CD14-positive monocyte (primary cell): ENCODE measurements around the gene PTK6. TPM values are rescaled to one million over a fixed set of nuclear protein-coding genes. Genes with fewer than 3 reads are reported as not detected.
"Not testable (repeated sequence)": the region's sequence is repeated elsewhere in the genome, so short reads cannot be mapped to it uniquely, and the experiment has no call there.

ENCODE experiments used
- DNase-seq, 3 donors: peaks; one replicate each; pipeline ENCODE4 v3.0.0-alpha.2; 2011 to 2022
- H2AFZ ChIP-seq: 2 replicates; pipeline ENCODE4 v1.6.0; 2012; ENCODE audit warnings: mild to moderate bottlenecking, low read depth, low read length, inconsistent platforms; ENCODE audit not compliant: insufficient read depth, poor library complexity, severe bottlenecking
- H3K27ac ChIP-seq, 2 donors: 1 replicate in 1 of 2; 2 replicates in 1 of 2; pipeline ENCODE4 v1.5.1; 2012 to 2013; ENCODE audit warnings: low read length in 2 of 2, control low read depth in 1 of 2, inconsistent platforms in 1 of 2, low read depth in 1 of 2, mild to moderate bottlenecking in 1 of 2
- H3K27me3 ChIP-seq, 2 donors: one replicate each; pipeline versions ENCODE4 v1.6.0 to v1.6.1; 2011 to 2013; ENCODE audit warnings: low read length in 2 of 2; ENCODE audit not compliant: control insufficient read depth in 2 of 2, insufficient read depth in 2 of 2
- H3K36me3 ChIP-seq, 2 donors: replicated peaks in 1 of 2; 1 replicate in 1 of 2; 2 replicates in 1 of 2; pipeline versions ENCODE4 v1.5.1 to v1.6.1; 2012 to 2013; ENCODE audit warnings: low read length in 2 of 2, control low read depth in 1 of 2, inconsistent platforms in 1 of 2, mild to moderate bottlenecking in 1 of 2; ENCODE audit not compliant: insufficient read depth in 2 of 2, control insufficient read depth in 1 of 2
- H3K4me1 ChIP-seq, 2 donors: 1 replicate in 1 of 2; 2 replicates in 1 of 2; pipeline versions ENCODE4 v1.5.1 to v1.6.1; 2012 to 2013; ENCODE audit warnings: low read length in 2 of 2, control low read depth in 1 of 2, inconsistent platforms in 1 of 2, mild to moderate bottlenecking in 1 of 2, moderate library complexity in 1 of 2; ENCODE audit not compliant: insufficient read depth in 2 of 2, control insufficient read depth in 1 of 2
- H3K4me2 ChIP-seq: replicated peaks from 2 replicates; pipeline ENCODE3; 2012; ENCODE audit warnings: low read length, moderate library complexity, mild to moderate bottlenecking; ENCODE audit not compliant: poor library complexity, severe bottlenecking; ENCODE audit errors: extremely low read depth
- H3K4me3 ChIP-seq, 3 experiments: fragments of 200-600 bp in 1 of 3; sonication (generic) in 1 of 3; replicated peaks in 1 of 3; 1 replicate in 2 of 3; 2 replicates in 1 of 3; pipeline ENCODE4 v1.5.1; 2011 to 2013; ENCODE audit warnings: low read length in 3 of 3, mild to moderate bottlenecking in 3 of 3, control low read depth in 2 of 3, low read depth in 2 of 3, inconsistent platforms in 1 of 3, moderate library complexity in 1 of 3
- H3K79me2 ChIP-seq: 2 replicates; pipeline ENCODE4 v1.6.0; 2012; ENCODE audit warnings: mild to moderate bottlenecking, control low read depth, inconsistent platforms, low read length, moderate library complexity; ENCODE audit not compliant: insufficient read depth
- H3K9ac ChIP-seq: 2 replicates; pipeline ENCODE4 v1.6.0; 2017; ENCODE audit warnings: low read length, mild to moderate bottlenecking; ENCODE audit not compliant: insufficient read depth, poor library complexity, severe bottlenecking
- H3K9me3 ChIP-seq, 2 donors: replicated peaks in 1 of 2; 1 replicate in 1 of 2; 2 replicates in 1 of 2; pipeline versions ENCODE4 v1.5.1 to v1.6.1; 2012 to 2013; ENCODE audit warnings: low read length in 2 of 2, control low read depth in 1 of 2; ENCODE audit not compliant: control insufficient read depth in 1 of 2, insufficient read depth in 1 of 2
- H4K20me1 ChIP-seq: 2 replicates; pipeline ENCODE4 v1.6.0; 2012; ENCODE audit warnings: mild to moderate bottlenecking, low read length, control low read depth, moderate library complexity; ENCODE audit not compliant: insufficient read depth
- H3K27ac Mint-ChIP-seq, 7 donors: one replicate each; pipeline ENCODE4 v1.8.0; 2020; ENCODE audit warnings: mild to moderate bottlenecking in 7 of 7, mixed read lengths in 7 of 7, moderate library complexity in 6 of 7, inconsistent platforms in 2 of 7
- H3K27me3 Mint-ChIP-seq, 3 donors: one replicate each; pipeline ENCODE4 v1.8.0; 2021 to 2022; ENCODE audit warnings: low read depth in 3 of 3, mild to moderate bottlenecking in 3 of 3, mixed read lengths in 3 of 3, moderate library complexity in 3 of 3, inconsistent platforms in 1 of 3
- H3K36me3 Mint-ChIP-seq, 2 donors: one replicate each; pipeline ENCODE4 v1.8.0; 2020; ENCODE audit warnings: mixed read lengths in 2 of 2, inconsistent platforms in 1 of 2, mild to moderate bottlenecking in 1 of 2
- H3K4me1 Mint-ChIP-seq: one replicate; pipeline ENCODE4 v1.8.0; 2020; ENCODE audit warnings: mild to moderate bottlenecking, mixed read lengths
- H3K4me3 Mint-ChIP-seq, 2 donors: one replicate each; pipeline ENCODE4 v1.8.0; 2020; ENCODE audit warnings: mild to moderate bottlenecking in 2 of 2, mixed read lengths in 2 of 2, moderate library complexity in 1 of 2
- H3K9me3 Mint-ChIP-seq, 7 donors: one replicate each; pipeline ENCODE4 v1.8.0; 2020 to 2022; ENCODE audit warnings: mixed read lengths in 7 of 7, mild to moderate bottlenecking in 6 of 7, moderate library complexity in 6 of 7, inconsistent platforms in 2 of 7
- CTCF ChIP-seq: fragments of 200-600 bp; IDR thresholded peaks from one replicate; pipeline ENCODE4 v1.8.0; 2022; ENCODE audit warnings: antibody characterized with exemption, mild to moderate bottlenecking
- WGBS: methylation state at CpG from one replicate; pipeline ENCODE4 v1.1.5; 2013; ENCODE audit warnings: missing lambda C conversion rate; ENCODE audit not compliant: insufficient coverage; 5-methylcytosine and 5-hydroxymethylcytosine counted together
- intact Hi-C, 2 donors: fragments of 100-400 bp; cut with micrococcal nuclease; formaldehyde crosslinking; loops; one replicate each; pipeline versions ENCODE4 v1.15.0 to v1.15.1; 2023
- polyA plus RNA-seq, 3 donors: library from polyadenylated mRNA; depleted of rRNA in 1 of 3; unstranded in 2 of 3; stranded (reverse) in 1 of 3; fragments of 300-500 nt in 2 of 3; fragments of >200 nt in 1 of 3; fragmentation: Illumina TruSeq in 2 of 3; gene quantifications; 1 replicate in 2 of 3; 2 replicates in 1 of 3; pipeline ENCODE4 v1.2.3, GENCODE V29; 2012 to 2021

Gene PTK6
- polyA plus RNA-seq, 3 donors = 0.66 to 4.1 (median 1.5) TPM

- WGBS = 94% methylated on average over 34 of the region's 34 CpGs
- Histone ChIP-seq H3K4me3 (peak overlapping the region; percentile 76 to 93 (median 92)), H3K79me2 (peaks cover 7% of the 10 kb centered on the region), H3K36me3 (peaks cover 7 to 13% of the 10 kb centered on the region in 2 donors), H2AFZ (no peak overlapping the region), H3K4me1 (peaks cover 34 to 45% of the 10 kb centered on the region in 2 donors), H3K4me2 (peak overlapping the region; percentile 85), H3K27ac (peak overlapping the region in 1 of 2 donors; percentile 80), H3K9me3 (no peaks in the 10 kb centered on the region), H3K9ac (peak overlapping the region; percentile 69), H3K27me3 (peaks cover 0 to 62% of the 10 kb centered on the region in 2 donors), H4K20me1 (peaks cover 50% of the 10 kb centered on the region)
- no peak for DNase-seq
- Mint-ChIP-seq H3K9me3 (peaks cover 0 to 11% (median 0%) of the 10 kb centered on the region in 7 donors), H3K36me3 (peaks cover 8 to 9% of the 10 kb centered on the region in 2 donors), H3K4me1 (peaks cover 23% of the 10 kb centered on the region), H3K27ac (peak overlapping the region; percentile 85 to 94 (median 87)), H3K4me3 (peak overlapping the region; percentile 88 to 92), H3K27me3 (peaks cover 29 to 76% (median 48%) of the 10 kb centered on the region in 3 donors)
- TF ChIP-seq CTCF = no peak
- intact Hi-C loops = loop anchor here in 1 of 2 donors (5.0 kb wide), 1 partner anchor 164 kb away; the partner anchor contains the start of genes LIME1 and SLC2A4RG
Measured at GRCh38 chr20:63572788-63573646, 35.8 kb upstream of the PTK6 start.

GRCh38 chr20:63572071-63572787, 35.1 kb upstream of the PTK6 start:
- H3K9me3 ChIP-seq = no peaks in the 10 kb centered on the region
- peaks cover 0 to 55% of the 10 kb centered on the region in 2 donors for H3K27me3 ChIP-seq
- H3K36me3 ChIP-seq = peaks cover 7 to 13% of the 10 kb centered on the region in 2 donors
- peaks cover 57% of the 10 kb centered on the region for H4K20me1 ChIP-seq
- peak overlapping the region in 1 of 2 donors; percentile 12 for H3K4me3 Mint-ChIP-seq
- 91% methylated on average over 42 of the region's 48 CpGs for WGBS
- H3K36me3 Mint-ChIP-seq = peaks cover 8 to 10% of the 10 kb centered on the region in 2 donors
- DNase-seq = no peak
- peaks cover 31% of the 10 kb centered on the region for H3K4me1 Mint-ChIP-seq
- no peak overlapping the region for H2AFZ ChIP-seq
- H3K27ac ChIP-seq = no peak overlapping the region
- no peak overlapping the region for H3K4me2 ChIP-seq
- no peak for TF ChIP-seq CTCF
- H3K4me3 ChIP-seq = no peak overlapping the region
- intact Hi-C loops = loop anchor here in 1 of 2 donors (5.0 kb wide), 1 partner anchor 165 kb away; the partner anchor contains the start of genes LIME1 and SLC2A4RG
- no peak overlapping the region for H3K9ac ChIP-seq
- peaks cover 24 to 71% (median 42%) of the 10 kb centered on the region in 3 donors for H3K27me3 Mint-ChIP-seq
- H3K79me2 ChIP-seq = peaks cover 7% of the 10 kb centered on the region
- H3K4me1 ChIP-seq = peaks cover 42 to 53% of the 10 kb centered on the region in 2 donors
- H3K27ac Mint-ChIP-seq = no peak overlapping the region
- peaks cover 0 to 13% (median 1%) of the 10 kb centered on the region in 7 donors for H3K9me3 Mint-ChIP-seq

GRCh38 chr20:63571087-63571478, 33.9 kb upstream of the PTK6 start:
- H3K79me2 ChIP-seq, H3K9ac ChIP-seq, H2AFZ ChIP-seq, DNase-seq, H3K9me3 ChIP-seq, H3K4me3 ChIP-seq, H3K27ac Mint-ChIP-seq, H3K4me2 ChIP-seq, H3K4me3 Mint-ChIP-seq, H3K27ac ChIP-seq: not testable (repeated sequence)
- Histone ChIP-seq H4K20me1 (peaks cover 69% of the 10 kb centered on the region), H3K36me3 (peaks cover 9 to 20% of the 10 kb centered on the region in 2 donors), H3K27me3 (peaks cover 0 to 59% of the 10 kb centered on the region in 2 donors), H3K4me1 (peaks cover 49 to 61% of the 10 kb centered on the region in 2 donors)
- Mint-ChIP-seq H3K4me1 (peaks cover 33% of the 10 kb centered on the region), H3K27me3 (peaks cover 22 to 68% (median 37%) of the 10 kb centered on the region in 3 donors), H3K36me3 (peaks cover 6 to 14% of the 10 kb centered on the region in 2 donors), H3K9me3 (peaks cover 0 to 18% (median 3%) of the 10 kb centered on the region in 7 donors)
- intact Hi-C loops = loop anchor here in 1 of 2 donors (5.0 kb wide), 1 partner anchor 166 kb away; the partner anchor contains the start of genes LIME1 and SLC2A4RG
- 100% methylated on average over 1 of the region's 11 CpGs for WGBS
